Subcutaneous adipose tissue (tissue), 4 donors: ENCODE results near the gene OR13C4. TPM values are rescaled to one million over a fixed set of nuclear protein-coding genes. Genes with fewer than 3 reads are reported as not detected.

ENCODE experiments used
- CTCF ChIP-seq: fragments of 450-650 bp; IDR thresholded peaks from one replicate; pipeline ENCODE4 v1.5.1; 2016; ENCODE audit warnings: low read depth, mild to moderate bottlenecking, control low read depth, antibody characterized with exemption, moderate library complexity
- total RNA-seq, 4 donors: library from RNA; depleted of rRNA; stranded (reverse); fragments of >200 nt; gene quantifications; one replicate each; pipeline ENCODE4 v1.1.0, GENCODE V29; 2016

The OR13C4 gene
- total RNA-seq, 4 donors from 2014 or later, result not detected

DNA sequence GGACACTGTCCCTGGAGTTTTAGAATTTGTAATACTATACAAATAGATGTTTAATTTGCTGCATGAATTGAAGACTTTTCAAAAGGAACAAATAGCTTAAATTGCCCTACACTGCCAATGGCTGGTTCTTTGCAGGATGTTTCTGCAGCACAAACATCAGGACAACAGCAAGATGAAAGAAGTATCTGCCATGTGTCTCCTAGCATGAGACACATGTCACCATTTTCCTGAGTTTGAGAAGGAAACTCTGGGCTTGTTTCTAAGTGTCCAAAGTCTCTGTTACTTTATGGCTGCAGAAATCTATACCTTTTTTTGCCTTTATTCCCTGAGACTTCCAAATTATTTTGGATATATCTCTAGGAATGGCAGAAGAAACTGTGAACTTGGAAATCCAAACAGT, 23.6 kb downstream of the OR13C4 start:
- TF ChIP-seq CTCF, result no peak

- TF ChIP-seq CTCF, result no peak
These were observed 32.2 kb downstream of the OR13C4 start for GRCh38 chr9:104494808-104495207.

GRCh38 chr9:104485014-104485413, 42.0 kb downstream of the OR13C4 start:
- no peak for TF ChIP-seq CTCF

DNA sequence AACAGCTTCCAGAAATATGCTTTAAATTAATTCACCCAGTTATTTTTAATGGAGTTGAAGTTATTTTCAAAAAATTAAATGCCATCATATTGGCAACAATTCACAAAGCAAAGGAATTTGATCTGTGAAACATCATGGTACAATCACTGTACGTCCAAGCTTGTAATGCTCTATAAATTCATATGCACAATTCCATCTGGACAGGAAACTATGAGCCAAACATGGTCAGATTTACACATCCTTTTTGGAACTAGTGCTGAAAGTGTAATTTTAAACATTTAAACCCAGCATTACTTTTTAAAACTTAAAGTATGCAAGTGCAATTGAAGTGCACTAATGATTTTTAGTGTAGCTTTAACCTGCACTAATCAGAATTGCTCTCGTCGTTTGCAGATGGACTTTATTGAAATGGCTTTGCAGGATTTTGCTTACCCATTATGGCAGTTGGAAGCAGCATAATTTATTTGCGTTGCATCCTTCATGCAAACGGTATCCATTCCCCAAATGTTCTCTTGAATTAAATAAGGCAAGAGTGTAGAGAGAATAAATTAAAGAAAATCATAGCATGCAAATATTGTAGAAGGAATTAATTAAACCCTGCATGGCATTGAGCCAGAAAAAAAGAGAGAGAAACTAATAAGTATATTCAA, 44.0 kb downstream of the OR13C4 start:
- no peak for TF ChIP-seq CTCF

Other genes starting within 250 kb of the OR13C4 start
- gene OR13F1, start 22.9 kb downstream of the OR13C4 start, total RNA-seq, result not detected
- gene OR13C3, start 9.6 kb upstream of the OR13C4 start, total RNA-seq, result not detected
- gene OR13C8, start 42.0 kb upstream of the OR13C4 start, total RNA-seq, result not detected
- not detected for gene OR13C5, start 72.2 kb upstream of the OR13C4 start, total RNA-seq
- gene OR13C2, start 78.4 kb upstream of the OR13C4 start, total RNA-seq, result not detected
- gene OR13C9, start 91.0 kb upstream of the OR13C4 start, total RNA-seq, result not detected
- gene OR13D1, start 167.3 kb upstream of the OR13C4 start, total RNA-seq, result not detected
- gene NIPSNAP3A, start 220.5 kb upstream of the OR13C4 start, total RNA-seq, result 10 to 100 TPM; 39.8 to 51.0 (median 42.5) TPM
- 10 to 100 TPM in 3 of 4 donors, 1 to 10 TPM in 1; 9.2 to 22.6 (median 14.0) TPM for gene NIPSNAP3B, start 236.9 kb upstream of the OR13C4 start, total RNA-seq